PFSK-1 (cell line): ENCODE results near the gene GLS. TPM values are rescaled to one million over a fixed set of nuclear protein-coding genes. Genes with fewer than 3 reads are reported as not detected.

ENCODE experiments used
- FOXP2 ChIP-seq: optimal IDR thresholded peaks from 2 replicates; pipeline ENCODE3; 2011; ENCODE audit warnings: borderline replicate concordance, control low read depth, inconsistent platforms; ENCODE audit not compliant: insufficient read depth; ENCODE audit errors: extremely low read length, extremely low read depth
- POLR2AphosphoS5 ChIP-seq: IDR thresholded peaks from 2 replicates; pipeline ENCODE4 v1.6.1; 2012; ENCODE audit warnings: low read depth, mild to moderate bottlenecking, control low read depth, low read length, moderate library complexity
- SIN3A ChIP-seq: IDR thresholded peaks from 2 replicates; pipeline ENCODE4 v1.6.1; 2012; ENCODE audit warnings: mild to moderate bottlenecking, low read length, moderate library complexity, borderline replicate concordance; ENCODE audit not compliant: insufficient read depth
- TAF1 ChIP-seq: IDR thresholded peaks from 2 replicates; pipeline ENCODE4 v1.6.1; 2012; ENCODE audit warnings: low read length, control low read depth, borderline replicate concordance; ENCODE audit not compliant: insufficient read depth
- polyA plus RNA-seq: library from polyadenylated mRNA; unstranded; fragments of >200 nt; gene quantifications from one replicate; pipeline ENCODE4 v1.2.1, GENCODE V29; 2012; ENCODE audit warnings: low read depth, missing spikeins; ENCODE audit not compliant: insufficient read length
- TF ChIP-seq, protein P1 (sequence below), 2 experiments: IDR thresholded peaks; 2 replicates each; pipeline versions ENCODE4 v1.6.1 to v1.8.0; 2011 to 2012; ENCODE audit warnings: low read depth in 2 of 2, low read length in 2 of 2, control low read depth in 1 of 2, inconsistent platforms in 1 of 2, mild to moderate bottlenecking in 1 of 2, moderate library complexity in 1 of 2; ENCODE audit not compliant: insufficient read depth in 1 of 2

The GLS gene
- polyA plus RNA-seq: 21.4 TPM

DNA sequence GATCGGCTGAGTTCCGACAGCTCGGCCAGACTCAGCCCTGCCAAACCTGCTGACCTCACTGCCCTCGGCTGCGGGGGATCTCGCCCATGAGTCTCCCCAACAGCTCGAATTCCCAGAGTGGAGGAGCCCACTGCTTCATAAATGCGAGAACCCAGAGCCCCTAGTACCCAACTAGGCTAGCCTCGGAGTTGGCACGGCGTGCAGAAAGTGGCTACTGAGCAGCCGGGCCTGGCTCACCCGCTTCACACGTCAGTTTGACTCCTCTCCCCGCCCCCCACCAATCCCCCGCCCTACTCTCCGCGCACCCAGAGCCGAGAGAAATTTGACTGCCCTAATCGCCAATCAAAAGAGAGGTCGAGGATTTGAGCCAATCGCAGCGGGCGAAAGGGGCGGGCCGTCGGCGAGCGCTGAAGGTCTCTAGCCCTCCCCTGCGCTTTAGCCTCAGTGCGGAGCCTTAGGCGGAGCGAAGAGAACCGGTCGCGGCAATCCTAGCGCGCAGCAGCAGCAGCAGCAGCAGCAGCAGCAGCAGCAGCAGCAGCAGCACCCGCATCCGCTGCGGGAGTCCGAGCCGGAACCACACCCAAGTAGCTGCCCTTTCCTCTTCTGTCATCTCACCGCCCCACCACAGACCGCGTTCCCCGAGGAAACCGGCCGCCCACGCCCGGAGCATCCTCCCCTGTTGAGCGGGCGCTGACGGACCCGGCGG is at the start of gene GLS:
Gene GLS, plus strand, starts transcription at position 444 of the 706 bp plus-strand sequence. CDS start 264 bp downstream, outside the sequence.
- TF ChIP-seq SIN3A (0 out of 2 replicates have a peak, but pooled peaks have one; percentile 20), POLR2AphosphoS5 (peak; percentile 99), TAF1 (peak; percentile 88), FOXP2 (peak; percentile 61)
- TF ChIP-seq, protein P1, sequence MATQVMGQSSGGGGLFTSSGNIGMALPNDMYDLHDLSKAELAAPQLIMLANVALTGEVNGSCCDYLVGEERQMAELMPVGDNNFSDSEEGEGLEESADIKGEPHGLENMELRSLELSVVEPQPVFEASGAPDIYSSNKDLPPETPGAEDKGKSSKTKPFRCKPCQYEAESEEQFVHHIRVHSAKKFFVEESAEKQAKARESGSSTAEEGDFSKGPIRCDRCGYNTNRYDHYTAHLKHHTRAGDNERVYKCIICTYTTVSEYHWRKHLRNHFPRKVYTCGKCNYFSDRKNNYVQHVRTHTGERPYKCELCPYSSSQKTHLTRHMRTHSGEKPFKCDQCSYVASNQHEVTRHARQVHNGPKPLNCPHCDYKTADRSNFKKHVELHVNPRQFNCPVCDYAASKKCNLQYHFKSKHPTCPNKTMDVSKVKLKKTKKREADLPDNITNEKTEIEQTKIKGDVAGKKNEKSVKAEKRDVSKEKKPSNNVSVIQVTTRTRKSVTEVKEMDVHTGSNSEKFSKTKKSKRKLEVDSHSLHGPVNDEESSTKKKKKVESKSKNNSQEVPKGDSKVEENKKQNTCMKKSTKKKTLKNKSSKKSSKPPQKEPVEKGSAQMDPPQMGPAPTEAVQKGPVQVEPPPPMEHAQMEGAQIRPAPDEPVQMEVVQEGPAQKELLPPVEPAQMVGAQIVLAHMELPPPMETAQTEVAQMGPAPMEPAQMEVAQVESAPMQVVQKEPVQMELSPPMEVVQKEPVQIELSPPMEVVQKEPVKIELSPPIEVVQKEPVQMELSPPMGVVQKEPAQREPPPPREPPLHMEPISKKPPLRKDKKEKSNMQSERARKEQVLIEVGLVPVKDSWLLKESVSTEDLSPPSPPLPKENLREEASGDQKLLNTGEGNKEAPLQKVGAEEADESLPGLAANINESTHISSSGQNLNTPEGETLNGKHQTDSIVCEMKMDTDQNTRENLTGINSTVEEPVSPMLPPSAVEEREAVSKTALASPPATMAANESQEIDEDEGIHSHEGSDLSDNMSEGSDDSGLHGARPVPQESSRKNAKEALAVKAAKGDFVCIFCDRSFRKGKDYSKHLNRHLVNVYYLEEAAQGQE (IDR thresholded peaks at IDR 0.05; ENCODE audit: insufficient read depth in 1 of 2, low read depth in 2 of 2, low read length in 2 of 2): peak in 1 of 2 experiments; percentile 47; a peak in 1 of 4 replicates

DNA sequence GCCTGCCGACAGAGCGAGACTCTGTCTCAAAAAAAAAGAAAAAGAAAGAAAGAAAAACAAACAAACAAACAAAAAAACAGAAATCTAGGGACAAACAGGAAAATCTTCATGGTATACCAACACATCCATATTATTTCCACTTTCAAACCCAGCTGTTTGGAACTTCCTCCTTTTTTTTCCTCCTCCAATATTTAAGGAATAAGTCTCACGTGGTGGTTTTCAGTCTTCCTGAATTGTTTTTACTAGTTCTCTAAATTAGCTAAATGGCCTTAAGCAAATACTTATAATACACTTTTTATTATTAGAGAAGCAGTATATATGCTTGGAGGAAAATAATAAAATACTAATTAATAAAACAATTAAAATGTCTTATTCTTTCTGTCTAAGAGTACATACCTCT is 48.7 kb upstream of the GLS start:
- TF ChIP-seq POLR2AphosphoS5: no peak
- no peak for TF ChIP-seq SIN3A
- TF ChIP-seq, protein P1 (IDR thresholded peaks at IDR 0.05; ENCODE audit: insufficient read depth in 1 of 2, low read depth in 2 of 2, low read length in 2 of 2): no peak
- no peak for TF ChIP-seq TAF1
- TF ChIP-seq FOXP2: no peak

DNA sequence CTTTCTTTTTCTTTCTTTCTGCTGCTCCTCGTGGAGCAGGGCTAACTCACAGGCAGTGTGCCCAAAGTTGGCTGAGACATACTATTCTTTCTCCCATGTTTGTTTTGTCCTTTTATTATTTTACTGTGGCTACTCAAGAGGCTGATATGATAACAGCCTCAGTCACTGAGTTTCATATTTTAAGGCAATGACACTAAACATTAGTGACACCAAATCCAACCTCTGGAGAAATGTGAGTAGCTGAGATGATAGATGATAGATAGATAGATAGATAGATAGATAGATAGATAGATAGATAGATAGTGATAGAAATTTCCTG is 45.8 kb upstream of the GLS start:
- TF ChIP-seq TAF1: no peak
- TF ChIP-seq SIN3A: no peak
- TF ChIP-seq POLR2AphosphoS5: no peak
- TF ChIP-seq, protein P1 (IDR thresholded peaks at IDR 0.05; ENCODE audit: insufficient read depth in 1 of 2, low read depth in 2 of 2, low read length in 2 of 2): no peak
- TF ChIP-seq FOXP2: no peak

DNA sequence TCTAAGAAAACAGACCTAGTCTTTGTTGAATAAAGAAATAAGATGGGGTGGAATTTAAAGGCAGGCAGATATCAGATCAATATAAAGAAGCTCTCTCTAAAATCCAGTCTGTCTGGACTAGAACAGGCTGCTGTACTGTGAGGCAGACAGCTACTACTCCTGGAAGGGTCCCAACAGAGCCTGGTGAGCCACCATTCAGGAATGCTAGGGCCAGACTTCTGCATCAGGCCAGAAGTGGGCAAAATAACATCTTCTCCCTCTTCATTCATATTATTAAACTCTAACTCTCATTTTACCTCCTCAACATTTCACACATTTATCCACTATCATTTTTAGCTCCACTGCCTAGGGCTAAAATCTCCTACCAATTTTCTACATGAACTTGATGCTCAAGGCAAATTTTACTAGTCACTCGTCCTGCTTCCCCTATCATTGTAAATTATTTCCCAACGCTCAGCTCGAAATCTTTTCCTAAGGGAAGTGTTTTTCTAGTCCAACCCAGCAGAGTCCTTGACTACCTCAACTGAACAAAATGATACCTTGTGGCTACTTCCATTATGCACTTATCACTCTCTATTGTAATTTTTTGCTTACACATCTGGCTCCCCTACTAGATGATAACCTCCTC is 45.2 kb upstream of the GLS start:
- TF ChIP-seq POLR2AphosphoS5 (no peak), TAF1 (no peak), FOXP2 (no peak), SIN3A (no peak)
- TF ChIP-seq, protein P1 (IDR thresholded peaks at IDR 0.05; ENCODE audit: insufficient read depth in 1 of 2, low read depth in 2 of 2, low read length in 2 of 2): no peak
